Fibroblast of the aortic adventitia (primary cell): ENCODE results near the gene NAMPT. TPM values are rescaled to one million over a fixed set of nuclear protein-coding genes. Genes with fewer than 3 reads are reported as not detected.

Source experiments
- DNase-seq: peaks from one replicate; pipeline ENCODE4 v3.0.0-alpha.2; 2010; ENCODE audit warnings: low read depth
- H3K4me3 ChIP-seq: 2 replicates; pipeline ENCODE4 v1.5.1; 2011; ENCODE audit warnings: low read depth, mild to moderate bottlenecking, control low read depth, low read length, moderate library complexity
- CTCF ChIP-seq: IDR thresholded peaks from 2 replicates; pipeline ENCODE4 v1.5.1; 2011; ENCODE audit warnings: mild to moderate bottlenecking, low read length, control low read depth, inconsistent platforms; ENCODE audit not compliant: insufficient read depth
- total RNA-seq: library from RNA; depleted of rRNA; stranded (reverse); fragments of >200 nt; gene quantifications from 2 replicates; pipeline ENCODE4 v1.2.3, GENCODE V29; 2012; ENCODE audit warnings: low replicate concordance

The NAMPT gene
- total RNA-seq, 1 donor, result 84.4 TPM

DNA sequence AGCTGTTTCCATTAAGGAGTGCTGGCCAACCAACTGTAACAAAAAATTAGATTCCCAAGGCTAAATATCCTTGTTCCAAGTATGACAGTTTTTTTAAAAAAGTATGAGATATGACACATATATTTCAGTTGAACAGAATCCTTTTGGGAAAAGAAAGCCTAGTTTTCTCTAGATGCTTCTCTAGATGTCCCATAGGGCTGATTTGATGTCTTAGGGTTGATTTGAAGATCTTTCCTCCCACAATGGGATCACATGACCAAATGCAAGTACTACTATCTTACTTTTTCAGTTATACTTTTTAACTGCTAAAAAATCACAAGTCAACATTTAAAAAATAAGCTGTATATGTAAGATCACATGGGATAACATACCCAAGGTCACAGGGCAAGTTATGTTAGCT is 3.7 kb downstream of the NAMPT start:
- DNase-seq, result no peak
- no peak for TF ChIP-seq CTCF
- no peak overlapping the region for H3K4me3 ChIP-seq

GRCh38 chr7:106279425-106280197 is 5.2 kb downstream of the NAMPT start:
- DNase-seq, result no peak
- H3K4me3 ChIP-seq, result no peak overlapping the region
- TF ChIP-seq CTCF, result no peak

GRCh38 chr7:106278695-106279094 is 6.1 kb downstream of the NAMPT start:
- DNase-seq, result no peak
- TF ChIP-seq CTCF, result no peak
- H3K4me3 ChIP-seq, result no peak overlapping the region

GRCh38 chr7:106277976-106278375 is 6.8 kb downstream of the NAMPT start:
- no peak for TF ChIP-seq CTCF
- no peak overlapping the region for H3K4me3 ChIP-seq
- DNase-seq, result peak; percentile 44

- no peak for TF ChIP-seq CTCF
- DNase-seq, result no peak
Measured at GRCh38 chr7:106276513-106276912, 8.3 kb downstream of the NAMPT start.

GRCh38 chr7:106273009-106273668 is 11.6 kb downstream of the NAMPT start:
- TF ChIP-seq CTCF, result no peak
- no peak for DNase-seq

More at GRCh38 chr7:106276513-106276912, 8.3 kb downstream of the NAMPT start:
- H3K4me3 ChIP-seq, result no peak overlapping the region

More at GRCh38 chr7:106273009-106273668, 11.6 kb downstream of the NAMPT start:
- H3K4me3 ChIP-seq, result no peak overlapping the region
